ENCODE data around the gene ZZZ3.
A peak's percentile ranks its signal among the peaks of the same experiment; 100 is the strongest.

The ZZZ3 gene

DNA sequence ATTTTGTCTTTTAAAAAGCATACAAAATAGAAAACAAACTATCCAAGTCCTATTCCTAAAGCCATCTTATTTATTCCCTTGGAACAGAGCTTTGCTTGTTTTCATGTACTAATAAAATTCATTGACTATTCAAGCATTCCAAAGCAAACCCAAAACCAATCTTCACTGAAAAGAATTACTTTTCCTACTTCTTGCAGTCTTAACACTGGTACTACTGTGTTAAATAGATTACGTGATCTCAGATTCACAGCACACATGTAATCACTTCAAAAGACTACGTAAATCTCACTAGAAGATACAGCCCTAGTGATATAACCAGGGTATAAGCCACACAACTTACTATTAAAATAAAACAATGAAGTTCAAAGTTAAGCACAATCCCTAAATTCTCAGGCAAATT is 39.0 kb downstream of the ZZZ3 start:
- H3K4me3 ChIP-seq (ENCODE audit: control insufficient read depth, low read depth, low read length): no peak overlapping the region
- TF ChIP-seq, protein P1, sequence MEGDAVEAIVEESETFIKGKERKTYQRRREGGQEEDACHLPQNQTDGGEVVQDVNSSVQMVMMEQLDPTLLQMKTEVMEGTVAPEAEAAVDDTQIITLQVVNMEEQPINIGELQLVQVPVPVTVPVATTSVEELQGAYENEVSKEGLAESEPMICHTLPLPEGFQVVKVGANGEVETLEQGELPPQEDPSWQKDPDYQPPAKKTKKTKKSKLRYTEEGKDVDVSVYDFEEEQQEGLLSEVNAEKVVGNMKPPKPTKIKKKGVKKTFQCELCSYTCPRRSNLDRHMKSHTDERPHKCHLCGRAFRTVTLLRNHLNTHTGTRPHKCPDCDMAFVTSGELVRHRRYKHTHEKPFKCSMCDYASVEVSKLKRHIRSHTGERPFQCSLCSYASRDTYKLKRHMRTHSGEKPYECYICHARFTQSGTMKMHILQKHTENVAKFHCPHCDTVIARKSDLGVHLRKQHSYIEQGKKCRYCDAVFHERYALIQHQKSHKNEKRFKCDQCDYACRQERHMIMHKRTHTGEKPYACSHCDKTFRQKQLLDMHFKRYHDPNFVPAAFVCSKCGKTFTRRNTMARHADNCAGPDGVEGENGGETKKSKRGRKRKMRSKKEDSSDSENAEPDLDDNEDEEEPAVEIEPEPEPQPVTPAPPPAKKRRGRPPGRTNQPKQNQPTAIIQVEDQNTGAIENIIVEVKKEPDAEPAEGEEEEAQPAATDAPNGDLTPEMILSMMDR (conservative IDR thresholded peaks at IDR 0.05; ENCODE audit: control insufficient read depth, insufficient read depth, low read depth, low read length): no peak
- no peak for DNase-seq (ENCODE audit: low read depth)

- H3K4me3 ChIP-seq (ENCODE audit: control insufficient read depth, low read depth, low read length): no peak overlapping the region
- no peak for DNase-seq (ENCODE audit: low read depth)
- TF ChIP-seq, protein P1 (conservative IDR thresholded peaks at IDR 0.05; ENCODE audit: control insufficient read depth, insufficient read depth, low read depth, low read length): no peak
Measured at GRCh38 chr1:77642941-77643340, 39.5 kb downstream of the ZZZ3 start.

- no peak for DNase-seq (ENCODE audit: low read depth)
- TF ChIP-seq, protein P1 (conservative IDR thresholded peaks at IDR 0.05; ENCODE audit: control insufficient read depth, insufficient read depth, low read depth, low read length): no peak
- H3K4me3 ChIP-seq (ENCODE audit: control insufficient read depth, low read depth, low read length): no peak overlapping the region
Measured at GRCh38 chr1:77642196-77642595, 40.3 kb downstream of the ZZZ3 start.

GRCh38 chr1:77639557-77640069 is 42.8 kb downstream of the ZZZ3 start:
- DNase-seq (ENCODE audit: low read depth): no peak
- TF ChIP-seq, protein P1 (conservative IDR thresholded peaks at IDR 0.05; ENCODE audit: control insufficient read depth, insufficient read depth, low read depth, low read length): no peak
- no peak overlapping the region for H3K4me3 ChIP-seq (ENCODE audit: control insufficient read depth, low read depth, low read length)

DNA sequence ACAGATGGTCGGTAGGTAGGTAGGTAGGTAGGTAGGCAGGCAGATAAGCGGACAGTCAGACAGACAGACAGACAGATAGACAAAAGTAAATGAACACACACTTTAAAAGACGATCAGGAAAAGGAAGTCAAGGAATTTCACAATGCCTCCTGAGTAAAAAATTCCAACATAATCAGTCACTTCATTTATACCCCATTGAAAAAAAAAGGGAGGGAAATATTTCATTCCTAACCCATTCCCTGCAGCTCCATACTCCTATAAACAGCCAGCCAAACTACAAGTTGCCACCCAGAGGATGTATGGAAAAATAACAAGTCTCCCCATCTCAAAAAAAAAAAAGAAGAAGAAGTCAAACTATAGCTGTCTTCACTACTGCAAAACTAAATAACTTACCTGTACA is 43.4 kb downstream of the ZZZ3 start:
- TF ChIP-seq, protein P1 (conservative IDR thresholded peaks at IDR 0.05; ENCODE audit: control insufficient read depth, insufficient read depth, low read depth, low read length): peak; percentile 10
- peak; percentile 61 for DNase-seq (ENCODE audit: low read depth)
- no peak overlapping the region for H3K4me3 ChIP-seq (ENCODE audit: control insufficient read depth, low read depth, low read length)

- H3K4me3 ChIP-seq (ENCODE audit: control insufficient read depth, low read depth, low read length): no peak overlapping the region
- DNase-seq (ENCODE audit: low read depth): no peak
- TF ChIP-seq, protein P1 (conservative IDR thresholded peaks at IDR 0.05; ENCODE audit: control insufficient read depth, insufficient read depth, low read depth, low read length): no peak
Measured at GRCh38 chr1:77636864-77637263, 45.6 kb downstream of the ZZZ3 start.
